ENCODE measurements around the gene CDH18.
"Not testable (repeated sequence)": the region's sequence is repeated elsewhere in the genome, so short reads cannot be mapped to it uniquely, and the experiment has no call there.

Gene CDH18

DNA sequence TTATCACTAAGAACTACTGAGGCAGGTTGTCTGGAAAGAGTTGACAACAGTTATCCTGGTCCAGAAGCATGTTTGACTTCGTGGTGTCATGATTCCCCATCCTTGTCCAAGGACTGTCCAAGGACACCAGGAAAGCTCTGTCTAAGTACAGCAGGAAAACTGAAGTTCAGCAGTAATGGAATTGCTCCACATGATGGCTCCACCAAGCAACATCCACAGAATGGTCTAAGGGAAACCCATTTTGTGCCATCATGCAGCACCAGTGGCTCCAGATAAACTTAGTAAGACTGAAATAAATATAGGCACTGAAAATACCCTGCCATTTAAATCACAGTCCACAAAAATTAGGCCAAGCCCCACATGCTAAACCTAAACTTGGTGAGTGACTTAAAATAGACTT, 192.8 kb downstream of the CDH18 start:
- H3K4me3 ChIP-seq (replicated peaks in 1 of 2; ENCODE audit: low read depth in 2 of 2, low read length in 2 of 2) = no peak overlapping the region
- peak; percentile 40 to 44 for DNase-seq (ENCODE audit: low read depth in 2 of 2)
- TF ChIP-seq, protein P1, sequence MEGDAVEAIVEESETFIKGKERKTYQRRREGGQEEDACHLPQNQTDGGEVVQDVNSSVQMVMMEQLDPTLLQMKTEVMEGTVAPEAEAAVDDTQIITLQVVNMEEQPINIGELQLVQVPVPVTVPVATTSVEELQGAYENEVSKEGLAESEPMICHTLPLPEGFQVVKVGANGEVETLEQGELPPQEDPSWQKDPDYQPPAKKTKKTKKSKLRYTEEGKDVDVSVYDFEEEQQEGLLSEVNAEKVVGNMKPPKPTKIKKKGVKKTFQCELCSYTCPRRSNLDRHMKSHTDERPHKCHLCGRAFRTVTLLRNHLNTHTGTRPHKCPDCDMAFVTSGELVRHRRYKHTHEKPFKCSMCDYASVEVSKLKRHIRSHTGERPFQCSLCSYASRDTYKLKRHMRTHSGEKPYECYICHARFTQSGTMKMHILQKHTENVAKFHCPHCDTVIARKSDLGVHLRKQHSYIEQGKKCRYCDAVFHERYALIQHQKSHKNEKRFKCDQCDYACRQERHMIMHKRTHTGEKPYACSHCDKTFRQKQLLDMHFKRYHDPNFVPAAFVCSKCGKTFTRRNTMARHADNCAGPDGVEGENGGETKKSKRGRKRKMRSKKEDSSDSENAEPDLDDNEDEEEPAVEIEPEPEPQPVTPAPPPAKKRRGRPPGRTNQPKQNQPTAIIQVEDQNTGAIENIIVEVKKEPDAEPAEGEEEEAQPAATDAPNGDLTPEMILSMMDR (IDR thresholded peaks at IDR 0.05; ENCODE audit: low read depth, low read length) = peak; percentile 10

DNA sequence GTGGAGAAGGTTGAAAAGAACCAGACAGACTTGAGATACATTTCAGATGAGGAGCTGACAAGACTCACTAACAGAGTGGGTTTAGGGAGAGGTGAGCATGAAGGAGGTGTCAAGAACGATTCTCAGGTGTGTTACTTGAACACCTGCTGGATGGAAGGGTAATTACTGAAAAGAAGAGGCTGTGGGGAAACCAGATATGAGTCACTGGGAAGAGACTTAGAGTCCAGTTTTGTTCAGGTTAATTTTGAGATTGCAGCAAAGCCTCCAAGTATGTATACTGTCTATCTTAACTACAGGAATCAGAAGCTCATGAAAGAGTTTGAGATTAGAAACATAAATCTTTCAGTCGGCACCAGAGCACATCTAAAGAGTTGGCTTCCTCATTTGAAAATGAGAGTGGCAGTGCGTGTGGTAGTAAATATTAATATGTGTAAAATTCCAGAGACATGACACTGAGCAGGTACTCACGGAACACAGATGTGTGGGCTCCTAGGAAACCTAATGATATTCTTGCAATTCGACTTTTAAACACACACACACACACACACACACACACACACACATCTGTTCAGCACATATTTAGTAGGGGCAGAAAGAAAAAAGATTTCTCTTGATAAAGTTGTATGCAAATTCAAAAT, 197.1 kb downstream of the CDH18 start:
- H3K4me3 ChIP-seq (replicated peaks in 1 of 2; ENCODE audit: low read depth in 2 of 2, low read length in 2 of 2) = no peak overlapping the region
- no peak for DNase-seq (ENCODE audit: low read depth in 2 of 2)
- TF ChIP-seq, protein P1 (IDR thresholded peaks at IDR 0.05; ENCODE audit: low read depth, low read length) = no peak

DNA sequence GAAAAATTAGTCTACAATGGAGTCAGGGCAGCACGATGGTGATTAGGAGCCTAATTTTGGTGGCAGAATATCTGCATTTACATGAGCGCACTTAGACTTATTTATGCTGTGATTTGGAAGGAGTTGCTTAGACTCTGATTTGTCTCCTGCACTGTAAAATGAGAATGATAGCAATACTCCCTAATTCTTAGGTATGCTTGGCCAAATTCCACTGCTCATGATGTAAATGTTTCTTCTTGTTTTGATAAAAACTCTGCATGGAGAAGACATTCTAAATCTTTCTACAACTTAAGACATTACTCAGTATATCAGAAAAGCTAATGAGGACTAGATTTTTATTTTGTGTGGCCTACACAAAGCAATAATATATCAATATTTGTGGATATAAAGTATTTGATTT, 205.4 kb downstream of the CDH18 start:
- DNase-seq (ENCODE audit: low read depth in 2 of 2) = no peak
- TF ChIP-seq, protein P1 (IDR thresholded peaks at IDR 0.05; ENCODE audit: low read depth, low read length) = no peak
- no peak overlapping the region for H3K4me3 ChIP-seq (replicated peaks in 1 of 2; ENCODE audit: low read depth in 2 of 2, low read length in 2 of 2)

DNA sequence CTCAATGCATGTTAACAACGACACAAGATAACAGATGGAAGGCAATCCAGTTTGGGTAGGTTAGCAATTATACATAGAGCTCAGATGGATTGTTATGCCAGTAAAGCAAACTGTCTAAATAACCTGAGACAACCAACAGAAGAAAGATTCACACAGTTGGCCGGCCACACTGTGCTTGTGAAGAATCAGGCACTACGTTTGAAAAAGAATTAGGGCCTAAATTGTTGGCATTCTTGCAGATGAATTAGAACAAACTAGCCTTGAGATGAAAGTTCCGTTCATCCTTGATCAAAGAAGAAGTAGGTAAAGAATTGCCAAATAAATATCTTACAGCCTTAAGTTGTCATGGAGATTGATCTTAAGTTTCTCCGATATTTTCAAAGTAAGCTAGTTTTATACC, 210.6 kb downstream of the CDH18 start:
- DNase-seq (ENCODE audit: low read depth in 2 of 2) = no peak
- no peak overlapping the region for H3K4me3 ChIP-seq (replicated peaks in 1 of 2; ENCODE audit: low read depth in 2 of 2, low read length in 2 of 2)
- TF ChIP-seq, protein P1 (IDR thresholded peaks at IDR 0.05; ENCODE audit: low read depth, low read length) = no peak

DNA sequence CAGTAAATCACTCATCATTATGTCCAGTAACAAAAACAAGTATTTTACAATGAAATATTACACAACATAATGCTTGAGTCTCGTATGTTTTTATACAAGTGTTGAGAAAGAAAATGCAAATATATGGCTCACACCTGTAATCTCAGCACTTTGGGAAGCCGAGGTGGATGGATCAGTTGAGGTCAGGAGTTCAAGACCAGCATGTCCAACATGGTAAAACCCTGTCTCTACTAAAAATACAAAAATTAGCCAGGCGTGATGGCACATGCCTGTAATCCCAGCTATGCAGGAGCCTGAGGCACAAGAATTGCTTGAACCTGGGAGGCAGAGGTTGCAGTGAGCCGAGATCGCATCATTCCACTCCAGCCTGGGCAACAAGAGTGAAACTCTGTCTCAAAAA, 211.1 kb downstream of the CDH18 start:
- not testable (repeated sequence) for H3K4me3 ChIP-seq (replicated peaks in 1 of 2; ENCODE audit: low read depth in 2 of 2, low read length in 2 of 2)

DNA sequence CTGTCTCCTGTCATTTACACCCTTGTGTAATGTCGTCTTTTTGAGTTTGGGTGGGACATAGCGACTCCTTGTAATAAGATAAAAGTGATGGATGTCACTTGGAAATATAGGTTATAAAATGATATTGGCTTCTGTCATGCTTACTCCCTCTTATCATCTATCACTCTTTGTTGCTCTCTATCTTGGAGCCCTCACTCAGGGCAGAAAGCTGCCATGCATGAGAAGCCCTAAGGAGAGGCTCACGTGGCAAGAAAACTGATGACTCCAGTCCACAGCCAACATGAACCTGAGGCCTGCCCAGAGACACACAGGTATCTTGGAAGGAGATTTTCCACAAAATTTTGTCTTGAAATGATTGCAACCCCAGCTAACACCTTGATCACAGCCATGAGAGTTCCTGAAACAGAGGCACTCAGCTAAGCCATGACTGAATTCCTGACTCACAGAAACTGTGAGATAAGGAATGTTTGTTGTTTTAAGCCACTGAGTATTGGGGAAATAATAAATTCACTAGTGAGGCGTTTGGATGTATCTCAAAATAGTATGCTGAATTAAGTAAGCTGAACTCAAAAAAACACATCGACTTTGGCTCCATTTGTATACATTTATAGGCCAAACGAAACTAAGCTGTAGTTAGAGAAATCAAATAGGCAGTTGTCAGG, 216.7 kb downstream of the CDH18 start:
- TF ChIP-seq, protein P1 (IDR thresholded peaks at IDR 0.05; ENCODE audit: low read depth, low read length) = no peak
- DNase-seq (ENCODE audit: low read depth in 2 of 2) = peak; percentile 3 to 35
- no peak overlapping the region for H3K4me3 ChIP-seq (replicated peaks in 1 of 2; ENCODE audit: low read depth in 2 of 2, low read length in 2 of 2)

More for the DNA sequence above, 211.1 kb downstream of the CDH18 start:
- not testable (repeated sequence) for DNase-seq (ENCODE audit: low read depth in 2 of 2)

DNA sequence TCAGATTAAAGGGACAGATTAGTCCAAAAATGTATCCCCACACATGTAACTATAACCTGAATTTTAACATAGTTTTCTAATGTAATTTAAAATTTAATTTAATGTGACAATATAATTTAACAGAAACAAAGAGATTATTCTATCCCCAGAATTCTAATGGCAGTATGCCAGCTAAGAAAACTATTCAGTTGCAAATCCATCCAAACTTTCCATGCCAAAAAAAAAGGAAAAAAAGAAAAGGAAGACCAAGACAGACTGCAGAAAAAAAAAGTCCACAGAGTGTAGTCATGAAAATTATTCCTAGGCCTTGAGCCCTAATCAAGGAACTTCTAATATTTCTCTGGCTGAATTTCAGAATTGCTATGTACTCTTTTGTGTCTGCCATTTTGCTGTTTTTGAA, 217.6 kb downstream of the CDH18 start:
- H3K4me3 ChIP-seq (replicated peaks in 1 of 2; ENCODE audit: low read depth in 2 of 2, low read length in 2 of 2) = no peak overlapping the region
- DNase-seq (ENCODE audit: low read depth in 2 of 2) = peak in 1 of 2 donors; percentile 2
- TF ChIP-seq, protein P1 (IDR thresholded peaks at IDR 0.05; ENCODE audit: low read depth, low read length) = no peak
